ENCODE measurements around the gene CERS4.

The CERS4 gene

GRCh38 chr19:8306235-8307054, 97.3 kb downstream of the CERS4 start:
- TF ChIP-seq POLR2A (IDR thresholded peaks at IDR 0.05; ENCODE audit: low read depth, low read length), result no peak
- no peak for FAIRE-seq

GRCh38 chr19:8307400-8307964, 98.3 kb downstream of the CERS4 start:
- DNase-seq (ENCODE audit: insufficient read length, low spot score), result no peak
- FAIRE-seq, result no peak
- no peak for TF ChIP-seq POLR2A (IDR thresholded peaks at IDR 0.05; ENCODE audit: low read depth, low read length)

More at GRCh38 chr19:8306235-8307054, 97.3 kb downstream of the CERS4 start:
- no peak for DNase-seq (ENCODE audit: insufficient read length, low spot score)

GRCh38 chr19:8307965-8308866, 99.0 kb downstream of the CERS4 start, which contains the start of gene CD320:
Gene CD320, minus strand, starts transcription at chr19:8308358. Its CDS starts 68 bp downstream, at chr19:8308290.
- TF ChIP-seq POLR2A (IDR thresholded peaks at IDR 0.05; ENCODE audit: low read depth, low read length), result peak; percentile 80
- no peak for FAIRE-seq
- DNase-seq (ENCODE audit: insufficient read length, low spot score), result peak; percentile 87

- TF ChIP-seq POLR2A (IDR thresholded peaks at IDR 0.05; ENCODE audit: low read depth, low read length), result no peak
- no peak for FAIRE-seq
- no peak for DNase-seq (ENCODE audit: insufficient read length, low spot score)
Observed at GRCh38 chr19:8308891-8309291, 99.7 kb downstream of the CERS4 start.

- no peak for TF ChIP-seq POLR2A (IDR thresholded peaks at IDR 0.05; ENCODE audit: low read depth, low read length)
Observed at GRCh38 chr19:8310342-8311055, 101.3 kb downstream of the CERS4 start.

GRCh38 chr19:8311461-8312260, 102.5 kb downstream of the CERS4 start:
- no peak for TF ChIP-seq POLR2A (IDR thresholded peaks at IDR 0.05; ENCODE audit: low read depth, low read length)
- no peak for FAIRE-seq
- DNase-seq (ENCODE audit: insufficient read length, low spot score), result no peak

More at GRCh38 chr19:8310342-8311055, 101.3 kb downstream of the CERS4 start:
- no peak for FAIRE-seq
- DNase-seq (ENCODE audit: insufficient read length, low spot score), result no peak
